IMR-90 (cell line): Measurements from ENCODE around the gene ALDH5A1. TPM values are rescaled to one million over a fixed set of nuclear protein-coding genes. Genes with fewer than 3 reads are reported as not detected.

Experiments used
- ATAC-seq: fragments of 200-7000 bp; cut with Tn5 transposase; 2 replicates; pipeline ENCODE4 v1.9.1; 2020; ENCODE audit warnings: low read depth, mild to moderate bottlenecking, moderate library complexity
- BruUV-seq: library from RNA; stranded (reverse); fragments of 400-500 nt; replicated peaks from 2 replicates; lab custom pipeline; 2021; lab: Mats Ljungman, UMichigan
- CTCF ChIA-PET: fragments of 300-600 bp; formaldehyde crosslinking; extraction: SDS; loops from one replicate; lab custom pipeline; 2021; ENCODE audit warnings: antibody characterized with exemption; lab: Yijun Ruan, JAX
- POLR2A ChIA-PET: fragments of 300-600 bp; sonication (Branson Sonifier 250); formaldehyde crosslinking; loops from one replicate; lab custom pipeline; 2022; ENCODE audit warnings: antibody characterized with exemption; ENCODE audit not compliant: unreplicated experiment; lab: Charles Lee
- DNase-seq: peaks from one replicate; pipeline ENCODE4 v3.0.0; 2013
- H2AFZ ChIP-seq: replicated peaks from 2 replicates; pipeline ENCODE3; 2013; ENCODE audit warnings: low read length, mild to moderate bottlenecking; ENCODE audit not compliant: poor library complexity
- H2AK5ac ChIP-seq: 2 replicates; pipeline ENCODE4 v1.6.1; 2013; ENCODE audit warnings: low read depth, low read length, inconsistent platforms
- H2AK9ac ChIP-seq: replicated peaks from 2 replicates; pipeline ENCODE3; 2013; ENCODE audit warnings: mild to moderate bottlenecking, low read depth, low read length, moderate library complexity; ENCODE audit not compliant: poor library complexity
- H2BK120ac ChIP-seq: 2 replicates; pipeline ENCODE4 v1.6.1; 2013; ENCODE audit warnings: low read depth, low read length, inconsistent platforms
- H2BK15ac ChIP-seq: 3 replicates; pipeline ENCODE4 v1.6.1; 2013; ENCODE audit warnings: low read depth, low read length, inconsistent platforms
- H2BK20ac ChIP-seq: 2 replicates; pipeline ENCODE4 v1.6.1; 2013; ENCODE audit warnings: low read depth, mild to moderate bottlenecking, inconsistent platforms, low read length, moderate library complexity
- H2BK5ac ChIP-seq: 2 replicates; pipeline ENCODE4 v1.6.1; 2013; ENCODE audit warnings: mild to moderate bottlenecking, low read depth, low read length, inconsistent platforms; ENCODE audit not compliant: poor library complexity, severe bottlenecking
- H3K14ac ChIP-seq: replicated peaks from 2 replicates; pipeline ENCODE4 v1.6.1; 2013; ENCODE audit warnings: low read depth, low read length, inconsistent platforms
- H3K18ac ChIP-seq: 2 replicates; pipeline ENCODE4 v1.6.1; 2013; ENCODE audit warnings: low read depth, low read length, control low read depth
- H3K23ac ChIP-seq: 2 replicates; pipeline ENCODE4 v1.6.1; 2013; ENCODE audit warnings: low read depth, low read length, inconsistent platforms
- H3K27ac ChIP-seq: 2 replicates; pipeline ENCODE4 v1.5.1; 2013; ENCODE audit warnings: mild to moderate bottlenecking, control low read depth, low read length; ENCODE audit not compliant: insufficient read depth
- H3K27me3 ChIP-seq: 2 replicates; pipeline ENCODE4 v1.6.1; 2013; ENCODE audit warnings: low read length; ENCODE audit not compliant: control insufficient read depth, insufficient read depth
- H3K36me3 ChIP-seq: 2 replicates; pipeline ENCODE4 v1.6.1; 2013; ENCODE audit warnings: low read length, mixed read lengths; ENCODE audit not compliant: control insufficient read depth, insufficient read depth
- H3K4ac ChIP-seq: 2 replicates; pipeline ENCODE4 v1.6.1; 2013; ENCODE audit warnings: low read depth, low read length, inconsistent platforms
- H3K4me1 ChIP-seq: 2 replicates; pipeline ENCODE4 v1.6.1; 2013; ENCODE audit warnings: low read length, mixed read lengths; ENCODE audit not compliant: control insufficient read depth, insufficient read depth
- H3K4me2 ChIP-seq: 2 replicates; pipeline ENCODE4 v1.6.1; 2013; ENCODE audit warnings: low read depth, mild to moderate bottlenecking, control low read depth, low read length, moderate library complexity
- H3K4me3 ChIP-seq: 2 replicates; pipeline ENCODE4 v1.5.1; 2013; ENCODE audit warnings: low read depth, mild to moderate bottlenecking, control low read depth, low read length, moderate library complexity; ENCODE audit not compliant: insufficient read depth
- H3K56ac ChIP-seq: 2 replicates; pipeline ENCODE4 v1.6.1; 2013; ENCODE audit warnings: low read length, inconsistent platforms; ENCODE audit not compliant: insufficient read depth; ENCODE audit errors: extremely low read depth
- H3K79me1 ChIP-seq, 2 experiments: 2 replicates each; pipeline ENCODE4 v1.6.1; 2013; ENCODE audit warnings: low read length in 2 of 2, inconsistent platforms in 1 of 2, low read depth in 1 of 2
- H3K9ac ChIP-seq: 2 replicates; pipeline ENCODE4 v1.6.1; 2013; ENCODE audit warnings: low read depth, low read length, control low read depth
- H3K9me1 ChIP-seq: 2 replicates; pipeline ENCODE4 v1.6.1; 2013; ENCODE audit warnings: low read length, inconsistent platforms; ENCODE audit not compliant: insufficient read depth
- H3K9me3 ChIP-seq: 2 replicates; pipeline ENCODE4 v1.6.1; 2013; ENCODE audit warnings: low read length; ENCODE audit not compliant: control insufficient read depth, insufficient read depth
- H4K20me1 ChIP-seq: 2 replicates; pipeline ENCODE4 v1.6.1; 2013; ENCODE audit warnings: low read length, inconsistent platforms; ENCODE audit not compliant: insufficient read depth
- H4K5ac ChIP-seq: 2 replicates; pipeline ENCODE4 v1.6.1; 2013; ENCODE audit warnings: mild to moderate bottlenecking, low read depth, low read length, control low read depth
- H4K8ac ChIP-seq, 2 experiments: 2 replicates each; pipeline ENCODE4 v1.6.1; 2013; ENCODE audit warnings: low read depth in 2 of 2, low read length in 2 of 2, control low read depth in 1 of 2, inconsistent platforms in 1 of 2
- H4K91ac ChIP-seq: 2 replicates; pipeline ENCODE4 v1.6.1; 2013; ENCODE audit warnings: low read depth, low read length, inconsistent platforms; ENCODE audit not compliant: insufficient read depth
- BHLHE40 ChIP-seq: fragments of 150-350 bp; IDR thresholded peaks from 2 replicates; pipeline ENCODE4 v1.6.1; 2016; ENCODE audit warnings: mild to moderate bottlenecking, low read depth, low read length
- CEBPB ChIP-seq: IDR thresholded peaks from 2 replicates; pipeline ENCODE4 v1.6.1; 2012; ENCODE audit warnings: low read depth, low read length, improper control_type of control experiment
- CHD1 ChIP-seq: IDR thresholded peaks from 2 replicates; pipeline ENCODE4 v1.6.1; 2012; ENCODE audit warnings: low read depth, low read length, improper control_type of control experiment
- ELK1 ChIP-seq: fragments of 150-350 bp; IDR thresholded peaks from 2 replicates; pipeline ENCODE4 v1.6.1; 2016; ENCODE audit warnings: low read depth, mild to moderate bottlenecking, low read length, moderate library complexity, borderline replicate concordance
- MAFK ChIP-seq: IDR thresholded peaks from 2 replicates; pipeline ENCODE4 v1.6.1; 2012; ENCODE audit warnings: low read depth, low read length, improper control_type of control experiment
- MAZ ChIP-seq: IDR thresholded peaks from 2 replicates; pipeline ENCODE4 v1.6.1; 2012; ENCODE audit warnings: low read depth, mild to moderate bottlenecking, low read length, improper control_type of control experiment, moderate library complexity, borderline replicate concordance
- RAD21 ChIP-seq: IDR thresholded peaks from 2 replicates; pipeline ENCODE4 v1.6.1; 2012; ENCODE audit warnings: low read length, improper control_type of control experiment
- RCOR1 ChIP-seq: IDR thresholded peaks from 2 replicates; pipeline ENCODE4 v1.6.1; 2012; ENCODE audit warnings: mild to moderate bottlenecking, low read length, improper control_type of control experiment; ENCODE audit not compliant: insufficient replicate concordance
- RFX5 ChIP-seq: IDR thresholded peaks from 2 replicates; pipeline ENCODE4 v1.8.0; 2012; ENCODE audit warnings: low read depth, mild to moderate bottlenecking, low read length, moderate library complexity
- SMC3 ChIP-seq: fragments of 150-350 bp; IDR thresholded peaks from 2 replicates; pipeline ENCODE4 v1.6.1; 2016; ENCODE audit warnings: low read depth, mild to moderate bottlenecking, antibody characterized with exemption, low read length, moderate library complexity
- WGBS, 2 experiments: methylation state at CpG; one replicate each; pipeline versions ENCODE4 v1.1.5 to v1.1.7; 2013; ENCODE audit warnings: missing lambda C conversion rate in 2 of 2; ENCODE audit not compliant: insufficient read length in 1 of 2; ENCODE audit errors: extremely low coverage in 2 of 2; 5-methylcytosine and 5-hydroxymethylcytosine counted together
- dilution Hi-C: fragments of 300-500 bp; cut with HindIII; formaldehyde crosslinking; loops from one replicate; pipeline ENCODE4 v1.14.3; 2018; ENCODE audit warnings: low sequenced_read_pairs; ENCODE audit not compliant: unreplicated experiment
- in situ Hi-C: fragments of 300-500 bp; cut with MboI; formaldehyde crosslinking; loops from 3 replicates; pipeline ENCODE4 v1.14.3; 2019; ENCODE audit warnings: low sequenced_read_pairs, inconsistent platforms, mixed read lengths
- intact Hi-C: fragments of 100-400 bp; cut with micrococcal nuclease; formaldehyde crosslinking; loops from 2 replicates; pipeline ENCODE4 v1.10.0; 2022
- polyA plus RNA-seq, 3 experiments: library from polyadenylated mRNA; depleted of rRNA; stranded (reverse); fragments of >200 nt; gene quantifications; 2 replicates each; pipeline ENCODE4 v1.2.3, GENCODE V29; 2012; ENCODE audit warnings: low replicate concordance in 1 of 3
- total RNA-seq: library from RNA; depleted of rRNA; stranded (reverse); fragments of >200 nt; gene quantifications from 2 replicates; pipeline ENCODE4 v1.2.3, GENCODE V29; 2012
- TF ChIP-seq, protein P1 (sequence below): fragments of 150-350 bp; IDR thresholded peaks from 2 replicates; pipeline ENCODE4 v1.6.1; 2017; ENCODE audit warnings: mild to moderate bottlenecking, antibody characterized with exemption, low read length, low read depth

The ALDH5A1 gene
- total and polyA plus RNA-seq, 2 of the 4 experiments (the other 2 are of a cell fraction): 0.36 to 0.48 TPM

- no peaks in the 10 kb centered on the region for H4K20me1 ChIP-seq
- H3K4ac ChIP-seq: no peak overlapping the region
- no peak overlapping the region for H2BK20ac ChIP-seq
- no peaks in the 10 kb centered on the region for H3K4me1 ChIP-seq
- no peak overlapping the region for H4K91ac ChIP-seq
- H3K36me3 ChIP-seq: no peaks in the 10 kb centered on the region
- WGBS, 2 experiments: 50% methylated on average over 1 of the region's 6 CpGs; no CpG with 5 or more reads in 1 of the 2 experiments
- TF ChIP-seq RAD21: no peak
- no peak for TF ChIP-seq SMC3
- no peak for TF ChIP-seq MAZ
- TF ChIP-seq, protein P1, sequence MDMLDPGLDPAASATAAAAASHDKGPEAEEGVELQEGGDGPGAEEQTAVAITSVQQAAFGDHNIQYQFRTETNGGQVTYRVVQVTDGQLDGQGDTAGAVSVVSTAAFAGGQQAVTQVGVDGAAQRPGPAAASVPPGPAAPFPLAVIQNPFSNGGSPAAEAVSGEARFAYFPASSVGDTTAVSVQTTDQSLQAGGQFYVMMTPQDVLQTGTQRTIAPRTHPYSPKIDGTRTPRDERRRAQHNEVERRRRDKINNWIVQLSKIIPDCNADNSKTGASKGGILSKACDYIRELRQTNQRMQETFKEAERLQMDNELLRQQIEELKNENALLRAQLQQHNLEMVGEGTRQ: no peak
- TF ChIP-seq MAFK: no peak
- TF ChIP-seq RFX5: no peak
- no peak for TF ChIP-seq RCOR1
- TF ChIP-seq ELK1: no peak
- TF ChIP-seq CHD1: no peak
- no peak for TF ChIP-seq CEBPB
- TF ChIP-seq BHLHE40: no peak
- POLR2A ChIA-PET: no interaction called here
- H3K9me3 ChIP-seq: no peaks in the 10 kb centered on the region
- no peak overlapping the region for H3K4me3 ChIP-seq
- H3K4me2 ChIP-seq: no peak overlapping the region
- H2BK120ac ChIP-seq: no peak overlapping the region
- no peak overlapping the region for H3K14ac ChIP-seq
- no peak for DNase-seq
- H3K79me1 ChIP-seq: no peaks in the 10 kb centered on the region
- no peak overlapping the region for H2AK5ac ChIP-seq
- no peak overlapping the region for H3K27ac ChIP-seq
- H3K56ac ChIP-seq: no peak overlapping the region
- in situ Hi-C loops (no loop called here), dilution Hi-C loops (no loop called here), intact Hi-C loops (no loop called here)
- H3K23ac ChIP-seq: no peak overlapping the region
- CTCF ChIA-PET: no interaction called here
- H3K9ac ChIP-seq: no peak overlapping the region
- no peaks in the 10 kb centered on the region for H3K9me1 ChIP-seq
- no peak overlapping the region for H2BK5ac ChIP-seq
- BruUV-seq: no TSS peak
- no peak overlapping the region for H2AFZ ChIP-seq
- H4K8ac ChIP-seq: no peak overlapping the region
- no peak for ATAC-seq
- H4K5ac ChIP-seq: no peak overlapping the region
- no peaks in the 10 kb centered on the region; the same call in 1 of the 2 replicates for H3K27me3 ChIP-seq
- H3K18ac ChIP-seq: no peak overlapping the region
- H2AK9ac ChIP-seq: no peak overlapping the region
- no peak overlapping the region for H2BK15ac ChIP-seq
Observed at GRCh38 chr6:24476631-24477030, 18.1 kb upstream of the ALDH5A1 start.
